GM18870 (cell line): ENCODE measurements around the gene ESCO1.
"Not testable (repeated sequence)": the region's sequence is repeated elsewhere in the genome, so short reads cannot be mapped to it uniquely, and the experiment has no call there.

Source experiments
- ATAC-seq: cut with Tn5 transposase; IDR thresholded peaks from one replicate; pipeline ENCODE4 v1.9.1; 2021; ENCODE audit warnings: moderate library complexity; ENCODE audit not compliant: unreplicated experiment

The ESCO1 gene

GRCh38 chr18:21600526-21601410 is at the start of gene ESCO1:
Gene ESCO1, minus strand, starts transcription at chr18:21600704. Its CDS starts 25,861 bp downstream, at chr18:21574843.
- ATAC-seq, result peak; percentile 91

- ATAC-seq, result not testable (repeated sequence)
Measured at GRCh38 chr18:21640375-21640774, 39.9 kb upstream of the ESCO1 start.

- no peak for ATAC-seq
Measured at GRCh38 chr18:21638822-21639221, 38.3 kb upstream of the ESCO1 start.

- ATAC-seq, result no peak
Measured at GRCh38 chr18:21636769-21637168, 36.3 kb upstream of the ESCO1 start.

- ATAC-seq, result no peak
Measured at GRCh38 chr18:21634588-21635199, 34.2 kb upstream of the ESCO1 start.

GRCh38 chr18:21632393-21632792 is 31.9 kb upstream of the ESCO1 start:
- no peak for ATAC-seq

- no peak for ATAC-seq
Measured at GRCh38 chr18:21629089-21629832, 28.8 kb upstream of the ESCO1 start.

- not testable (repeated sequence) for ATAC-seq
Measured at GRCh38 chr18:21621640-21622039, 21.1 kb upstream of the ESCO1 start.

- ATAC-seq, result peak; percentile 82
Measured at GRCh38 chr18:21612125-21613039, 11.9 kb upstream of the ESCO1 start, which contains the start of gene SNRPD1. Gene SNRPD1, plus strand, starts transcription at chr18:21612314. Its CDS starts 116 bp downstream, at chr18:21612430.

- not testable (repeated sequence) for ATAC-seq
Measured at GRCh38 chr18:21611401-21612124, 11.1 kb upstream of the ESCO1 start.

- ATAC-seq, result no peak
Measured at GRCh38 chr18:21605213-21605612, 4.7 kb upstream of the ESCO1 start.

GRCh38 chr18:21604671-21605070 is 4.2 kb upstream of the ESCO1 start:
- ATAC-seq, result no peak

GRCh38 chr18:21602299-21602587 is 1.7 kb upstream of the ESCO1 start:
- no peak for ATAC-seq

- ATAC-seq, result peak; percentile 45
Measured at GRCh38 chr18:21599585-21600525, 649 bp downstream of the ESCO1 start.

- ATAC-seq, result no peak
Measured at GRCh38 chr18:21598726-21599584, 1.5 kb downstream of the ESCO1 start.

GRCh38 chr18:21597620-21598019 is 2.9 kb downstream of the ESCO1 start:
- ATAC-seq, result no peak

GRCh38 chr18:21593540-21594257 is 6.8 kb downstream of the ESCO1 start:
- ATAC-seq, result no peak
